ENCODE results near the gene UNC13D. TPM values are rescaled to one million over a fixed set of nuclear protein-coding genes. Genes with fewer than 3 reads are reported as not detected.
A peak's percentile ranks its signal among the peaks of the same experiment; 100 is the strongest.
"Not testable (repeated sequence)": the region's sequence is repeated elsewhere in the genome, so short reads cannot be mapped to it uniquely, and the experiment has no call there.

UNC13D gene
- total and polyA plus RNA-seq, 7 donors: 4.3 to 61.9 (median 10.2) TPM

- Histone ChIP-seq H3K27ac (peak overlapping the region; percentile 95 to 98 (median 97)), H3K27me3 (no peaks in the 10 kb centered on the region), H3K4me1 (peaks cover 5 to 89% (median 82%) of the 10 kb centered on the region in 4 donors), H3K9me3 (no peaks in the 10 kb centered on the region), H3K4me3 (peak overlapping the region in 1 of 4 donors; percentile 0), H3K36me3 (peaks cover 0 to 19% (median 12%) of the 10 kb centered on the region in 4 donors)
- TF ChIP-seq EP300 (IDR thresholded peaks at IDR 0.05) (peak in 2 of 4 donors; percentile 39 to 54), POLR2A (IDR thresholded peaks at IDR 0.05) (peak in 1 of 2 donors; percentile 43), CTCF (IDR thresholded peaks at IDR 0.05) (no peak), POLR2AphosphoS5 (IDR thresholded peaks at IDR 0.05) (peak in 3 of 4 donors; percentile 74 to 78 (median 75))
- intact Hi-C loops (cut with DNase I): no loop called here
- WGBS, 2 donors: 33 to 48% methylated on average over 13 of the region's 13 CpGs
- DNase-seq: peak; percentile 95
These were observed 28.5 kb upstream of the UNC13D start for GRCh38 chr17:75872434-75873351.

- Histone ChIP-seq H3K4me1 (peaks cover 5 to 72% (median 64%) of the 10 kb centered on the region in 4 donors), H3K36me3 (peaks cover 0 to 15% (median 12%) of the 10 kb centered on the region in 4 donors), H3K4me3 (peak overlapping the region in 3 of 4 donors; percentile 16 to 36 (median 31)), H3K27ac (peak overlapping the region; percentile 95 to 98 (median 97))
- intact Hi-C loops (cut with DNase I); H3K27me3 ChIP-seq; H3K9me3 ChIP-seq; DNase-seq: not testable (repeated sequence)
- 78 to 82% methylated on average over 10 of the region's 10 CpGs for WGBS, 2 donors
These were observed 26.0 kb upstream of the UNC13D start for GRCh38 chr17:75870228-75870627.

GRCh38 chr17:75869282-75870141 is 25.3 kb upstream of the UNC13D start:
- peak; percentile 85 for DNase-seq
- H3K4me1 ChIP-seq: peaks cover 5 to 71% (median 63%) of the 10 kb centered on the region in 4 donors
- H3K27ac ChIP-seq: peak overlapping the region; percentile 95 to 98 (median 97)
- TF ChIP-seq POLR2A (IDR thresholded peaks at IDR 0.05): no peak
- no peak for TF ChIP-seq CTCF (IDR thresholded peaks at IDR 0.05)
- TF ChIP-seq POLR2AphosphoS5 (IDR thresholded peaks at IDR 0.05): peak in 3 of 4 donors; percentile 38 to 75 (median 58)
- WGBS, 2 donors: 32 to 59% methylated on average over 23 of the region's 23 CpGs
- intact Hi-C loops (cut with DNase I): no loop called here
- no peaks in the 10 kb centered on the region for H3K9me3 ChIP-seq
- H3K36me3 ChIP-seq: peaks cover 0 to 9% (median 6%) of the 10 kb centered on the region in 4 donors
- peak overlapping the region; percentile 16 to 36 (median 24) for H3K4me3 ChIP-seq
- no peaks in the 10 kb centered on the region for H3K27me3 ChIP-seq

- H3K36me3 ChIP-seq; H3K27me3 ChIP-seq; H3K4me3 ChIP-seq; H3K9me3 ChIP-seq; DNase-seq; intact Hi-C loops (cut with DNase I): not testable (repeated sequence)
- Histone ChIP-seq H3K27ac (peak overlapping the region; percentile 95 to 98 (median 97)), H3K4me1 (peaks cover 5 to 69% (median 61%) of the 10 kb centered on the region in 4 donors)
- WGBS, 2 donors: 72 to 87% methylated on average over 12 of the region's 12 CpGs
These were observed 24.6 kb upstream of the UNC13D start for GRCh38 chr17:75868730-75869281.

- H3K4me3 ChIP-seq; intact Hi-C loops (cut with DNase I); H3K9me3 ChIP-seq; DNase-seq; H3K27me3 ChIP-seq; H3K36me3 ChIP-seq: not testable (repeated sequence)
- 52 to 82% methylated on average over 17 of the region's 17 CpGs for WGBS, 2 donors
- Histone ChIP-seq H3K27ac (peak overlapping the region; percentile 69 to 81 (median 72)), H3K4me1 (peaks cover 0 to 48% (median 40%) of the 10 kb centered on the region in 4 donors)
These were observed 21.4 kb upstream of the UNC13D start for GRCh38 chr17:75865404-75866188.

GRCh38 chr17:75864887-75865286 is 20.7 kb upstream of the UNC13D start:
- DNase-seq; H3K9me3 ChIP-seq; H3K36me3 ChIP-seq; intact Hi-C loops (cut with DNase I); H3K27me3 ChIP-seq; H3K4me3 ChIP-seq: not testable (repeated sequence)
- 79 to 80% methylated on average over 4 of the region's 4 CpGs for WGBS, 2 donors
- H3K27ac ChIP-seq: peak overlapping the region; percentile 69 to 81 (median 72)
- H3K4me1 ChIP-seq: peaks cover 0 to 41% (median 33%) of the 10 kb centered on the region in 4 donors

Data from sigmoid colon (tissue), 7 donors.